Type B pancreatic cell (in vitro differentiated cells): ENCODE data around the gene TXNDC16. TPM values are rescaled to one million over a fixed set of nuclear protein-coding genes. Genes with fewer than 3 reads are reported as not detected.

Source experiments
- DNase-seq: peaks from one replicate; pipeline ENCODE4 v3.0.0; 2021; ENCODE audit warnings: mixed read lengths; ENCODE audit not compliant: unreplicated experiment; ENCODE audit errors: extremely low spot score
- H3K27ac Mint-ChIP-seq: 2 replicates; pipeline ENCODE4 v1.8.0; 2021; ENCODE audit warnings: mild to moderate bottlenecking, mixed read lengths
- H3K27me3 Mint-ChIP-seq: 2 replicates; pipeline ENCODE4 v1.8.0; 2021; ENCODE audit warnings: mixed read lengths
- H3K36me3 Mint-ChIP-seq: 2 replicates; pipeline ENCODE4 v1.8.0; 2021; ENCODE audit warnings: mixed read lengths
- H3K4me1 Mint-ChIP-seq: one replicate; pipeline ENCODE4 v1.8.0; 2021; ENCODE audit warnings: mixed read lengths; ENCODE audit not compliant: unreplicated experiment
- H3K4me3 Mint-ChIP-seq: 2 replicates; pipeline ENCODE4 v1.8.0; 2021; ENCODE audit warnings: mild to moderate bottlenecking, mixed read lengths
- H3K9me3 Mint-ChIP-seq: 2 replicates; pipeline ENCODE4 v1.8.0; 2021; ENCODE audit warnings: mixed read lengths
- CTCF ChIP-seq: fragments of 200-600 bp; sonication (generic); conservative IDR thresholded peaks from 2 replicates; pipeline ENCODE4 v1.5.0; 2021; ENCODE audit warnings: antibody characterized with exemption, mild to moderate bottlenecking
- total RNA-seq: library from RNA; stranded (reverse); gene quantifications from 2 replicates; pipeline ENCODE4 v1.2.1, GENCODE V29; 2021; ENCODE audit warnings: low replicate concordance

TXNDC16 gene
- total RNA-seq, 1 donor from 2014 or later = 17.2 TPM

GRCh38 chr14:52536269-52536668, 16.0 kb downstream of the TXNDC16 start:
- H3K9me3 Mint-ChIP-seq = no peaks in the 10 kb centered on the region
- H3K27me3 Mint-ChIP-seq = no peaks in the 10 kb centered on the region
- no peak overlapping the region for H3K27ac Mint-ChIP-seq
- TF ChIP-seq CTCF = no peak
- H3K36me3 Mint-ChIP-seq = peaks cover 29% of the 10 kb centered on the region
- no peaks in the 10 kb centered on the region for H3K4me1 Mint-ChIP-seq
- DNase-seq = no peak
- H3K4me3 Mint-ChIP-seq = no peak overlapping the region

- no peak for DNase-seq
- Mint-ChIP-seq H3K27ac (no peak overlapping the region), H3K4me3 (no peak overlapping the region), H3K36me3 (peaks cover 28% of the 10 kb centered on the region), H3K4me1 (no peaks in the 10 kb centered on the region), H3K9me3 (no peaks in the 10 kb centered on the region), H3K27me3 (no peaks in the 10 kb centered on the region)
- no peak for TF ChIP-seq CTCF
Measured at GRCh38 chr14:52531481-52531880, 20.8 kb downstream of the TXNDC16 start.

GRCh38 chr14:52527052-52527451, 25.3 kb downstream of the TXNDC16 start:
- no peak overlapping the region for H3K27ac Mint-ChIP-seq
- no peak for TF ChIP-seq CTCF

GRCh38 chr14:52522581-52523345, 29.5 kb downstream of the TXNDC16 start:
- H3K36me3 Mint-ChIP-seq = peaks cover 17% of the 10 kb centered on the region
- H3K9me3 Mint-ChIP-seq = no peaks in the 10 kb centered on the region

More at GRCh38 chr14:52527052-52527451, 25.3 kb downstream of the TXNDC16 start:
- Mint-ChIP-seq H3K9me3 (no peaks in the 10 kb centered on the region), H3K4me1 (peaks cover 13% of the 10 kb centered on the region), H3K4me3 (no peak overlapping the region), H3K36me3 (peaks cover 16% of the 10 kb centered on the region), H3K27me3 (no peaks in the 10 kb centered on the region)
- no peak for DNase-seq

GRCh38 chr14:52522033-52522432, 30.3 kb downstream of the TXNDC16 start:
- Mint-ChIP-seq H3K4me1 (peaks cover 13% of the 10 kb centered on the region), H3K9me3 (no peaks in the 10 kb centered on the region), H3K36me3 (peaks cover 17% of the 10 kb centered on the region), H3K27me3 (no peaks in the 10 kb centered on the region), H3K4me3 (no peak overlapping the region), H3K27ac (no peak overlapping the region)
- no peak for TF ChIP-seq CTCF
- DNase-seq = no peak

More at GRCh38 chr14:52522581-52523345, 29.5 kb downstream of the TXNDC16 start:
- no peak overlapping the region for H3K4me3 Mint-ChIP-seq
- H3K4me1 Mint-ChIP-seq = peaks cover 13% of the 10 kb centered on the region
- no peaks in the 10 kb centered on the region for H3K27me3 Mint-ChIP-seq
- H3K27ac Mint-ChIP-seq = no peak overlapping the region
- no peak for DNase-seq
- TF ChIP-seq CTCF = no peak
